ENCODE measurements around the gene PPP1R12B.

Gene PPP1R12B, protein sequence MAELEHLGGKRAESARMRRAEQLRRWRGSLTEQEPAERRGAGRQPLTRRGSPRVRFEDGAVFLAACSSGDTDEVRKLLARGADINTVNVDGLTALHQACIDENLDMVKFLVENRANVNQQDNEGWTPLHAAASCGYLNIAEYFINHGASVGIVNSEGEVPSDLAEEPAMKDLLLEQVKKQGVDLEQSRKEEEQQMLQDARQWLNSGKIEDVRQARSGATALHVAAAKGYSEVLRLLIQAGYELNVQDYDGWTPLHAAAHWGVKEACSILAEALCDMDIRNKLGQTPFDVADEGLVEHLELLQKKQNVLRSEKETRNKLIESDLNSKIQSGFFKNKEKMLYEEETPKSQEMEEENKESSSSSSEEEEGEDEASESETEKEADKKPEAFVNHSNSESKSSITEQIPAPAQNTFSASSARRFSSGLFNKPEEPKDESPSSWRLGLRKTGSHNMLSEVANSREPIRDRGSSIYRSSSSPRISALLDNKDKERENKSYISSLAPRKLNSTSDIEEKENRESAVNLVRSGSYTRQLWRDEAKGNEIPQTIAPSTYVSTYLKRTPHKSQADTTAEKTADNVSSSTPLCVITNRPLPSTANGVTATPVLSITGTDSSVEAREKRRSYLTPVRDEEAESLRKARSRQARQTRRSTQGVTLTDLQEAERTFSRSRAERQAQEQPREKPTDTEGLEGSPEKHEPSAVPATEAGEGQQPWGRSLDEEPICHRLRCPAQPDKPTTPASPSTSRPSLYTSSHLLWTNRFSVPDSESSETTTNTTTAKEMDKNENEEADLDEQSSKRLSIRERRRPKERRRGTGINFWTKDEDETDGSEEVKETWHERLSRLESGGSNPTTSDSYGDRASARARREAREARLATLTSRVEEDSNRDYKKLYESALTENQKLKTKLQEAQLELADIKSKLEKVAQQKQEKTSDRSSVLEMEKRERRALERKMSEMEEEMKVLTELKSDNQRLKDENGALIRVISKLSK

DNA sequence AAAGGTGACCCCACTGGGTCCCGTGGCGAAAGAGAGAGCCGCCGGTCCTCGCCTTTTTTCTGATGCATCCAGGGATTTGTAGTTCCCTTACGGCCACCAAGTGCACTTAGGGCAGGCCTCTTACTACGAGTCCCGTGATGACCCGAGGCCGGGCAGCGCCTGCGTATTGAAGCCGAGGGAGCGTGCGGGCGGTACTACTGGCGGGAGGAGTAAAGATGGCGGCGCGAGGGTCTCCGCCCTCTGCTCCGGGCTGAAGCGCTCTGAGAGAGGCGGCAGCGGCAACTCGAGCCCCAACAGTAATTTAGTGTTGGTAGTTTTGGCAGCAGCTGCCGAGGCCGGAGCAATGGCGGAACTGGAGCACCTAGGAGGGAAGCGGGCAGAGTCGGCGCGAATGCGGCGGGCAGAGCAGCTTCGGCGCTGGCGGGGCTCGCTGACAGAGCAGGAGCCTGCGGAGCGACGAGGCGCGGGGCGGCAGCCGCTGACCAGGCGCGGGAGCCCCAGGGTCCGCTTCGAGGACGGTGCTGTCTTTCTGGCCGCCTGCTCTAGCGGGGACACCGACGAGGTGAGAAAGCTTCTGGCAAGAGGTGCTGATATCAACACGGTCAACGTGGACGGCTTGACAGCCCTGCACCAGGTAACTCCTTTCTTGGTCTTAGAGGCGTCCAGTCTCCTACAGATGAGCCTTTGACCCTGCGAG lies at the start of gene PPP1R12B:
TSS of gene PPP1R12B (plus strand) at position 191 of the 697 bp plus-strand sequence. CDS start at position 344, 153 bp downstream.
- peak; percentile 98 for DNase-seq

DNA sequence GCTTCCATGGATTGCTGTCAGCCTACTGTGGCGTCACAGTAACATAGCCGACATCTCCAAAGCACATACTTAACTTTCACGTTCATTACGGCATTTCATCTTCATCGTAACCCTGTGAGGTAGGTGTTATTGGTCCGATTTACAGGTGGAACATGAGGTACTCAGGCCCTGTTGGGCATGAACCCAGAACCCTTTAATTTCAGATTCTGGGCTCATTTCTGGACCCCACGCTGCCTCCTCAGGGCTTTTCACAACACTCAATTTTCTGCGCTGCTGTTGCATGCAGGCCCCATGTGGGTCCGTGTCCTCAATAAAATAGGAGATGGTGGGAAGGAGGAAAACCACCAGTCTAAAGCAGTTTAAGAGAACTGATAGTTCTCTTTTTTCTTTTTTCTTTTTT lies 46.3 kb upstream of the PPP1R12B start:
- no peak for DNase-seq

DNA sequence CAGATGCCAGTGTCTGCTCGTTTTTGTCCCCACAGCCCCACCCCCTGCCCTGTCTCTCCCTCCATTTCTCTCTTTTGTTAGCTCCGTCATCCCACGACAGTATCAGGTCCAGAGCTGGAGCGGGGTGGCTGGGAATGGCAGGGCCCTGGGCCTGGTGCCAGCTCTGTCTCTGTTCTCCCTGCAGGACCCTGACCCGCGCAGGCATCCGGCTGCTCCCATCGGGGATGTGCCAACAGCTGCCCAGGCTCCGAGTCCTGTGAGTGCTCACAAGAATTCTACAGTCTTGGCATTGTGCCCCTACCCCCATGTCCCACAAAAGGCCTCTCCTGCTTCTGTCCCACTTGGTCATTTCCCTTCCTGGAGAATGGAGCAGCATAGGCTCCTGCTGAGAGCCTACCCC lies 44.1 kb upstream of the PPP1R12B start:
- DNase-seq, result no peak

DNA sequence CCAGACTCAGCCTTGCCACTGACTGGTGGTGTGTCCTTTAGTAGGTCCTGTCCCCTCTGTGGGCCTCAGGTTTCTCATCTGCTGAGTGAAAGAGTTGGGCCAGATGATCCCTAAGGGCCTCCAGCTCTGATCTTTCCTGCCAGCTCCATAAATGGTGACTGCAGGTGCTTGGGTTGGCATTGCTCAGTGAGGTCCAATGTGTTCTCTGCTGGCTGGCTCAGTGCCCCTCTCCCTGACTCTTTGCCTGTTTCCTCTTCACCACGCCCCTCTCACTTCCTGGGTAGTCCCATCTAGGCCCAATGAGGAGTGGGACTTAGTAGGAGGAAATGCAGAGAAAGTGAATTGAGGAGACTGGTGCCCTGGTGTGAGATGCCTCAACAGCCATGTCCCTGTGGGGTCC lies 43.3 kb upstream of the PPP1R12B start:
- DNase-seq, result peak; percentile 32

DNA sequence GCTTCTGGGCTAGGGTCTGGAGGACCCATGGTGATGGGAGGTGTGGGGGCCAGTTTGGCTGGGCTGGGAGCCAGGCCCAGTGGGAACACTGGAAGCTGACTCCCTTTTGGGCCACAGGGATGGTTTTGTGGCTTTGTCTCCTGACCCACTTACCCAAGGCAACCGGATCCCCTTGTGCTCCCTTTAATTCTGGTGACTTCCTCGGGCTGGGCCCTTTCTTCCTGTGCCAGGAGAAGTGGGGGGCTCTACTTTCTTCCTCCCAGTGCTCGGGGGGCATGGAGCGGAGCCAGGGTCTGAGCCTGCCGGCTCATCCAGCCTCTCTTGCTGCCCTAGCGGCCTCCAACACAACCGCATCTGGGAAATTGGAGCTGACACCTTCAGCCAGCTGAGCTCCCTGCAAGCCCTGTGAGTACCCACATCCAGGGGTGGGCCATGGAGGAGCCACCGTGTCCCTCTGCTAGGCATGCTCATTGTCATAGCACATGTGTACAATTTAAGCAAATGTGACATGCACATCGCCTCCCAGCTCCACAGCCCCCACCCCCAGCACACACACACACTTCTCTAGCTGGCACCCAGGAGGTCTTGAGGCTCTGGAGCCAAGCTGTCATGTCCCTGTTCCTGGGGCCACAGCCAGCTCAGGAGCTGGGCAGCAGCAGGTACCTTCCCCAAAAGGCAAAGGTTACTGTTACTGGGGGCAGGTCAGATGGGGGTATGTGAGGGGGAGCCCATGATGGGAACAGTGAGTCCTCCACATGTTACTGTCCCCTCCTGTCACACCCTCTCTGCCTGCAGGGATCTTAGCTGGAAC lies 41.8 kb upstream of the PPP1R12B start:
- no peak for DNase-seq

DNA sequence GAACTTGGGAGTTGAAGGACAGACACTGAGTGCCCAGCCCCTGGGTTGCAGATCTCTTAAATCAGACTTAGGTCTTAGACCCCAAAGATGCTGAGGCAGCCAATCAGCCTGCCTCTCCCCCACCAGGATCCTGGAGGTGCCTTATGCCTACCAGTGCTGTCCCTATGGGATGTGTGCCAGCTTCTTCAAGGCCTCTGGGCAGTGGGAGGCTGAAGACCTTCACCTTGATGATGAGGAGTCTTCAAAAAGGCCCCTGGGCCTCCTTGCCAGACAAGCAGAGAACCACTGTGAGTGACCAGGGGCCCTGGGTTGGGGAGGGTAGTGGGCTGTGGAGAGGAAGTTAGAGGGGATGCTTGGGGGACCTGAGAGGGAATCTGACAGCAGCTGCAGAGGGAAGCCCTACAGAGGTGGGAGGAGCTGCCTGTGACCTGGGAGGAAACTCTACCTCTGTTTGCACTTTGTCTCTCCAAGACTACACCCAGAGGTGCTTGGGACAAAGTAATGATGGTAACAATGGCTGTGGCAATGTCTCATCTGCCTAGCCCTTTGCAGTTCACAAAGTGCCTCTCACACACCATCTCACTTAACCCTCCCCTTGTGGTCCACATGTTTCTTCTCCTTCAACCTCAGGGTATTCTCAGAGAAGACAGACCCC lies 38.3 kb upstream of the PPP1R12B start:
- DNase-seq, result no peak

DNA sequence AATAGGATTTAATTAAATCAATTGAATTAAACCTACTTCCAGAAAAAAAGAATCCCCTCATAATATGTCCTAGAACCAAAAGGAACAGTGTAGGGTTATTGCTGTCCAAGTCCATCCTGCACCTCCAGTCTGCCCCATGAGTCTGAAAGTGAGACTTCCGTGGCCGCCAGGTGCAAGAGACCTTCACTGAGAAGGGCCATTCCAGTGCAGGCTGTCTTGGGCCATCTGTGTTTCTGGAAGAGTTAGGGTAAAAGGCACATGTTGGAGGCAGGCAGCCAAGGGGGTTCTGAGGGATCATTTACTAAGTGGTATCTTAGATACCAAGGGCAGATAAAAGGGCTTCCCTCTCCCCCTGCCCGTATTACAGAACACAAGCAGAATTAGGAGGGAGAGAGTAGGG lies 37.8 kb upstream of the PPP1R12B start:
- no peak for DNase-seq

DNA sequence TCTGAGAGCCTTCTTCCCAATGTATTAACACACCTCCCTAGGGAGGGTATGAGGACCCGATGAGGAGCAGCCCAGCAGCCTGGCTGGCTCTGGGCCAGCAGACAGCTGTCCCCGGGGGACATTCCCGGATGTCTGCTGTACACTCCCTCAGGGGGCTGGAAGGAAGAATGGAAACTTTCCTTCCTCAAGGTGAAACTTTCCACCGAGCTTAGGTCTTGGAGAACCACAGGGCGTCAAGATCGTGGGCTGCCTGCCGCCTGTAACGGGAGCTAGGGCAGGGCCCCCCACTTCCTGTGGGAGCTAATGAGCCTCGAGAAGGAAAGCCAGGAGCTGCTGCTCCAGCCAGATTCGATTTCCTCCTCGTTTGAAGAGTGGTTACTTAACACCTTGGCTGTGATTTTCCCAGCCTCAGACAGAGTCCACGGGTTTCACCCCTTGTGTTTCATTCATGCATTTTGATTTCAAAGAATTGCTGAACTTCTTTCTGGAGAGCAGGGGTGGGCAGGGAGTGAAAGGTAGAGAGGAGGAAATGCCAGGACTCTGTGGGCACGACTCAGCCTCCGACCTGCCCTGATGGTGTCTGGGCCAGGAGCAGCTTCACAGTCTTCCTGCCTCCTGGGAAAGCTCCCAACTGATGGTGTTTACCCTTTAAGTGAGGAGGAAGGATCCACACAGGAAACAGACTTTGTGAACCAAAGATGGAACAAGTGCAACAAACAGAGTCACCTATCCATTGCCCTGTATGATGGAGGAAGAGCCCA lies 36.4 kb upstream of the PPP1R12B start:
- no peak for DNase-seq

DNA sequence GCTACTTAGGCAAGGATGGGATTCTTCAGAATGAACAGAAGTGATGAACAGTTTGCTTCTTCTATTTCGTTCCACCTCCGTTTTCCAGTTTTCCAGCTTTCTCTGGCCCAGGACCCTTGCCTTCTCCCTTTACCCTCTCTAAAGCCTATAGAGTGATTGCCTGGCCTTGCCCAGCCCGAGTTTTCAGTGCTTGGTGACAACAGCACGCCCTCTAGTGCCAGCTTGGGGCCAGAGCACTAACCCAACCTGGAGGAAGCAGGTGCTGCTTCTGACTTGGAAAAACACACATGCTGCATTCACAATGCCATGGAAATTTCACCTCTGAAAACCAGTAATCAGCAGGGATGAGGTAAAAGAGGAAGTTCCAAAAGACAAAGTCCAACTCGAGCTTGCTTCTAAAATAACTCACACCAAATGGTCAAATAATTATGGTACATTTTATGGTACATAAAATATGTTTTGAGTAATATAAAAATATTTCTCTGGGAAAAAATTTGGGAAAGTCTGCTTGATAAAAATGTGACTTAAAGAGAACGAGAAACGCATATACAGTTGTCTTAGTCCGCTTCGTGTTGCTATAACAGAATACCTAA lies 32.8 kb upstream of the PPP1R12B start:
- DNase-seq, result peak; percentile 54

DNA sequence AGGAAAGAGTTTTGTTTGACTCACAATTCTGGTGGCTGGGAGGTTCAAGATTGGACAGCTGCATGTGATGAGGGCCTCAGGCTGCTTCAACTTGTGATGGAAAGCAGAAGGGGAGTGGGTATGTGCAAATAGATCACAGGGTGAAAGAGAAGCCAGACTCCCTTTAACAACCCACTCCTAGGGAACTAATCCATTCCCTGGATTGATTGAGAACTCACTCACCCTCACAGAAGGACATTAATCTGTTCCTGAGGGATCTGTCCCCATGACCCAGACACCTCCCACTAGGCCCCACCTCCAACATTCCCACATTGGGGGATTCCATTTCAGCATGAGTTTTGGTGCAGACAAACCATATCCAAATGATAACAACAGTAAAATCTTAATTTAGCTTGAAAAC lies 32.3 kb upstream of the PPP1R12B start:
- no peak for DNase-seq

DNA sequence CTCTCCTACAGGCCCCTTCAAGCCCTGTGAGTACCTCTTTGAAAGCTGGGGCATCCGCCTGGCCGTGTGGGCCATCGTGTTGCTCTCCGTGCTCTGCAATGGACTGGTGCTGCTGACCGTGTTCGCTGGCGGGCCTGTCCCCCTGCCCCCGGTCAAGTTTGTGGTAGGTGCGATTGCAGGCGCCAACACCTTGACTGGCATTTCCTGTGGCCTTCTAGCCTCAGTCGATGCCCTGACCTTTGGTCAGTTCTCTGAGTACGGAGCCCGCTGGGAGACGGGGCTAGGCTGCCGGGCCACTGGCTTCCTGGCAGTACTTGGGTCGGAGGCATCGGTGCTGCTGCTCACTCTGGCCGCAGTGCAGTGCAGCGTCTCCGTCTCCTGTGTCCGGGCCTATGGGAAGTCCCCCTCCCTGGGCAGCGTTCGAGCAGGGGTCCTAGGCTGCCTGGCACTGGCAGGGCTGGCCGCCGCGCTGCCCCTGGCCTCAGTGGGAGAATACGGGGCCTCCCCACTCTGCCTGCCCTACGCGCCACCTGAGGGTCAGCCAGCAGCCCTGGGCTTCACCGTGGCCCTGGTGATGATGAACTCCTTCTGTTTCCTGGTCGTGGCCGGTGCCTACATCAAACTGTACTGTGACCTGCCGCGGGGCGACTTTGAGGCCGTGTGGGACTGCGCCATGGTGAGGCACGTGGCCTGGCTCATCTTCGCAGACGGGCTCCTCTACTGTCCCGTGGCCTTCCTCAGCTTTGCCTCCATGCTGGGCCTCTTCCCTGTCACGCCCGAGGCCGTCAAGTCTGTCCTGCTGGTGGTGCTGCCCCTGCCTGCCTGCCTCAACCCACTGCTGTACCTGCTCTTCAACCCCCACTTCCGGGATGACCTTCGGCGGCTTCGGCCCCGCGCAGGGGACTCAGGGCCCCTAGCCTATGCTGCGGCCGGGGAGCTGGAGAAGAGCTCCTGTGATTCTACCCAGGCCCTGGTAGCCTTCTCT lies 30.3 kb upstream of the PPP1R12B start:
- DNase-seq, result no peak

DNA sequence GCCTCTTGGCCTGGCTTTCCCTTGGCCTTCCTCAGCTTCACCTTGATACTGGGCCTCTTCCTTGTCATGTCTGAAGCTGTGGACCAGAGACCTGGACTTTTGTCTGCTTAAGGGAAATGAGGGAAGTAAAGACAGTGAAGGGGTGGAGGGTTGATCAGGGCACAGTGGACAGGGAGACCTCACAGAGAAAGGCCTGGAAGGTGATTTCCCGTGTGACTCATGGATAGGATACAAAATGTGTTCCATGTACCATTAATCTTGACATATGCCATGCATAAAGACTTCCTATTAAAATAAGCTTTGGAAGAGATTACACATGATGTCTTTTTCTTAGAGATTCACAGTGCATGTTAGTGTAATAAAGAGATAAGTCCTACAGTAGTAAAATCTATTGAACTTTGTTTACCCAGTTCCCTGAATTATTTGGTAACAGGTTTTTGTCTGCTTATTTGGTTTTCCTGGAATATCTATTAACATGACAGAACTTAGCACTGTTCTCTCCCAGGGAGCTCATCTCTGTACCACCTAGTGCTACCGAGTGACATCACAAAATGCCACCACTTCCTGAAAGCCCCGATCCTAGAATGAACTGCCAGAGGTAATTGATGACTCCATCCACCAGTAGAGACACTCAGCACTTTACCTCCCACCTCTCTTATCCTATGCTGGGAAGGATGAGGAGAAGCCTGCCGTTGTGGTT lies 29.0 kb upstream of the PPP1R12B start:
- DNase-seq, result no peak

DNA sequence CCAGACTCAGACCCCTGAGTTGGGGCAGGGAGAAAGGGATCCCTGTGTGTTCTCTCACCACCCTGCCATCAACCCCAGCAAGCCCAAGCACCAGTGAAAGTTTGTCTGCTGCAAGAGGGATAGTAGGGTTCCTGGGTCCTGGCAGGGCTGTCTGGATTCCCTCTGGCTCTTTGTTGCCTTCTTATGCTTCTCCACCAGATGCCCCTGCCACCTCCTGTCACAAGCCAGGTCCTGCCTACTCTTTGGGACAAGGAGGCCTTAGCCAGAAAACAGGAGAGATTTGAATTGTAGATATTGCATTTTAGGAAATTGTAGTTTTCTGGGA lies 28.5 kb upstream of the PPP1R12B start:
- no peak for DNase-seq

DNA sequence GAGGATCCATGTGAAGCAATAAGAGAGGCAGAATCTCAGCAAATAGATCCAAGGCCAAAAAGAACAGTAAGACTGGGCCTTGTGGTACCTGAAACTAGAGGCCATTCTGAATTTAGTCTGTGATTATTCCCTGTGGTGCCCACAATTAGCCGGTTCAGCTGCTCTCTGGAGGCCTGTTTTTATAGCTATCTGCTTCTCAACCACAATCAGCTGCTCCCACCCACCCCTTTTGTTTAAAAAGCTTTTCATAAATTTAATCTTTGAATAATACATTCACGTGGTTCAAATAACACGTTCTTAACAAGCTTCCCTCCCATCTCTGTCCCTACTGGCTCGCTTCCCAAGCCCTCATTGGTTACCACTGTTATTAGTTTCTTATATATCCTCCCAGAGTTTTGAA lies 24.8 kb upstream of the PPP1R12B start:
- no peak for DNase-seq

DNA sequence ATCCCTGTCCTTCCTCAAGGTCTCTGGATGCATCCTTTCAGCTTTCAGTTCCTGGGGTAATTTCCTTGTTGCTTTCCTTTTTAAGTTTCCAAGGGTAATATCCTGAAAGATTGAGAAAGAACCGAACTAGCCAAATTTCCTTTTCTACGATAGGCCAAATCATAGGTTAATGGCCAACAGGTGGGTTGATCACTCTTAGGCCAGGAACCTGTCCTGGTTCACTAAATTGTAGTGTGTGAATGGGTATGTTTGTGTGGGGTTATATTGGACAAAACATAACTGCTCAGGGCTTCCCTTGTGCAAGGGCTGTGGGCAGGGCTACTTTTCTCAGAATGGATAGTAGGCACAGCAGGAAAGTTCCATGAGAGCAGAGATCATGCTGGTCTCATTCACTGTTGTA lies 23.9 kb upstream of the PPP1R12B start:
- DNase-seq, result no peak

DNA sequence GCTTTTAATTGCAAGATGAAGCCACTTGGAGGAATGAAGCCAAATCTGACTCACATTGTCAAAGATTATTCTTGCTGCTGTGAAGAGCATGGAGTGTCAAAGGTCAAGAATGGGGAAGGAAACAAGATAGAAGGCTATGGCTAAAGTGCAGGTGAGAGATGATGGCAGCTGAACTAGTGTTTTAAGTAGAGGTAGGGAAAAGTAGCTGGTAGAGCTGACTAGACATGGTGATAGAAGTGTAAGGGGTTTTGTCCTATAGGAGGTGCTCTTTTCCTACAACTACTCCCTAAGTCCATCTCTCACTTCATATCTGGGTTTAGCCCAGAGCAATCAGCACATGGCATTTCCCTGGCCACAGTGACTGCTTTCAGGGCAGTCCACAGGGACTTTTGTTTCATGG lies 18.6 kb upstream of the PPP1R12B start:
- DNase-seq, result no peak

DNA sequence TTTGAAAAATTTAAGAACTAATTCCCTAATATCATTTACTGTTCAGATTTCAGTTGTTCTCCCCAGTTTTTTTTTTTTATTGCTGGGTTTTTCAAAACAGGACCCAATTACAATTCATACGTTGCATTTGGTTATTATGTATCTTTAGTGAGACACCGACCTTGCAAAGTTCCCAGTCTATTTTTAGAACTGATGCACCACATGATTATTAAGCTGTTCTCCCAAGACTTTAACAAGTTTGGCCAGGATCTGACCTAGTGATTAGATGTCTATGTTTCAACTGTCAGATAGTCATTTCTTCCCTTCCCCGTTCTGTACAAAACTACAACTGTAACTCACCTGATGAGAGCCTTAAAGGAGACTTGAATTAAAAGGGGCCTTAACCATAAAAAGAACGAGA lies 14.6 kb upstream of the PPP1R12B start:
- DNase-seq, result no peak

DNA sequence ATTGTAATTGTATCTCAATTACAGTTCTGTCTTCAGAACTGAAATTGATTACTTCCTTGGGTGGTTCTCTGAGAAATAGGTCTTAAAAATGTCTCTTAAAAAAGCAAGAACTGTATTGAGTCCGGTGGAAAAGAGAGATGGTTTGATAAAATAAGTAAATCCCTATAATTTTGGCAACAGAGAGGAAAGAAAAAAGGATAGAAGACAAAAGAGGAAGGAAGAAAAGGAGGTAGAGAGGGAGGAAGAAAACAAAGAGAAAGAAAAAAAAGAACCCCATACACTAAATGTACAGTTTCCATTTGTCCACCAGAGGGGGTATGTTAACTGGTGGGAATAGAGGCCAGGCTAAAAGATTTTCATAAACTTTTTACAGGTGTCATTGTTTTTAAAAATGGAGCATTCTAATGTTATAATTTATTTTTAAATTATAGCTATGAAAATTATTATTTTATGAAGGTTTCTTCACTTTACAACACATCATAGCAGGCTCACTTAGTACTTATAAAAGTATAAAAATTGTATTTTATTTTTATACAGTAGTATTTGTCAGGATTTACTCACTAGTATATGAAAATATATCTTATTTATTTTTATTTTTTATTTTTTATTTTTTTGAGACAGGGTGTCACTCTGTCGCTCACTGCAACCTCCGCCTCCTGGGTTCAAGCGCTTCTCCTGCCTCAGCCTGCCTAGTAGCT lies 4.7 kb upstream of the PPP1R12B start:
- DNase-seq, result peak; percentile 15

Measured in NCI-H2029 (cell line).